Fibroblast of peridontal ligament (primary cell): Measurements from ENCODE around the gene PDE4DIP.
"Not testable (repeated sequence)": the region's sequence is repeated elsewhere in the genome, so short reads cannot be mapped to it uniquely, and the experiment has no call there.

ENCODE experiments used
- DNase-seq: peaks from one replicate; pipeline ENCODE4 v3.0.0-alpha.2; 2010; ENCODE audit errors: extremely low read depth

The PDE4DIP gene

DNA sequence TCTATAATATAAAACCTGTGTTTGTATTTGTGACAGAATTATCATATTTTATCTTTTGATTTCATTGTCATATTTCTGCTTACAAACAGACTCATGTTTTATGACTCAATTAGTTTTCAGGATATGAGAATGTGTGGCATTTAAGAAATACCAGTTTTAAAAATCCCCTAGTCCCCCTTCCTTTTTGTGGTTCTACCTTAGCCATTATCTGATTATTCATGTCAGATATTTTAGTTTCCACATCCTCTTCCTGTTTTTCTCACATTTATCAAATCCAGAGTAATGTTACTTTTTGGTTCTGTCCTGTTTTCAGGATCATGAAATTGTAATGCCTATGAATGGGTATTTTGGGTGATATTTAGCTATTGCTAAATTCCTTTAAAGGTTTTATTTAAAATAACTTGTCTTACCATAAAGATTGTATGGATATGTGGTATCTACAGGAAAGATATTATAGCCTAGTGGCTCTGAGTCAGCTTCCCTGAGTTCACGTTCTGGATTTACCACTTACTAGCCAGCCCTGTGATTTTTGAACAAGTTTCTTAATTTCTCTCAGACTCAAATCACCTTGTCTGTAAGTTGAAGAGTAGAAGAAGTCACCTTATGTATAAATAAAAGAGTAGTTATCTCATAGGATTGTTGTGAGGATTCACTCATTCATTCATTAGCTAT, 131.8 kb downstream of the PDE4DIP start:
- not testable (repeated sequence) for DNase-seq

DNA sequence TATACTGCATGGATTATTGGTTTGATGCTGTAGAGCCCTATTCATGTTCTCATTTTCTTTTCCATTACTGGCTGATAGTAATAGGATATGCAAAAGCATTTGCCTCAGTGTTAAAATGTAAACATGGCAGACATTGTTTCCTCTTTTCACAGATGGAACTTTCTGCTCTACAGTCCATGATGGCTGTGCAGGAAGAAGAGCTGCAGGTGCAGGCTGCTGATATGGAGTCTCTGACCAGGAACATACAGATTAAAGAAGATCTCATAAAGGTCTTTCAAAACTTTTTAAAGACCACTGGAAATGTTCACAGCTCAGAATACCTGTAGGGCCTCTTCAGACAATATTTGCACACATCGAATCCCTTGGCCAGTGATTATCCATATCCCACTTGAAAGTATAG, 133.6 kb downstream of the PDE4DIP start:
- DNase-seq: not testable (repeated sequence)

DNA sequence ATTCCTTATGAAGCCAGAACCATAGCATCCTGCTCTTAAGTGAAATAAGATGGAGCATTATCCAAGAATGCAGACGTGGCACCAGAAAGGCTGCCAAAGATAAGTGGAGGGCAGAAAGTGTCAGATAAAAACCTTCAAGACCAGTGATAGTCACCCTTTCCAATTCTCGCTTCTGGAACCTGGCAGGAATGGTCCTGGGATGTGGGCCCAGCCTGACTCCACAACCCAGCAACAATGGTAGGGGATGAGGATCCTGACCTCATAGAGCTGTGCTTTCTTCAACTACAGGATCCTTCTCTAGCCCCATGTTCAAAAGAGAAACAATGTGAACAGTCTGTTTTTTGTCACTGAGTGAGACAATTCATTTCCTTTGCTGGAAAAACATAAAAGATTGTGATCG, 145.2 kb downstream of the PDE4DIP start:
- DNase-seq: not testable (repeated sequence)

DNA sequence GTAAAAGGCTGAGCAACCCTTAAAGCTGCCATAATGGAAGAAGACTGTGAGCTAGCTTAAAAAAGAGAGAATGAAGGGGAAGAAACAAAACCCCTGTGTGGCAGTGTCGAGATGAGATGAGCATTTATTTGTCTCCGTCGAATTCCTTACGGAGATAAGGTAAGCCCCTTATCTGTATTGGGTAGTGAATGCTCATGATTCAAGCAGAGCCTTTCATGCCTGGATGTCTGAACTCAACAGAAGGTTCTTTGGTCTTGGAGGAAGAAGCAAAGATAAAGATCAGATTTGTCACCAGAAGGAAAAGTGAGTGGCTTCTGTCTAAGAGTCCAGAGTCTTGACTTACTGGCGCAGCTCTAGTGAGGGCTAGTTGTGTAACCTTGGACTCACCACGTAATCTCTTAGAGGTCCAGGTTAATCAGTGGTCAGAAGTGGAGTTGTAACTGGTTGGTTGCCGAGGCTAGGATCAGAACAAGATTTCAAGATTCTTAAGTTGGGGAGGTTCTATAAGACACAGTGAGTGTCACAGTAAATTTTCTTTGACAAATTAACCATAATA, 146.1 kb downstream of the PDE4DIP start:
- not testable (repeated sequence) for DNase-seq

DNA sequence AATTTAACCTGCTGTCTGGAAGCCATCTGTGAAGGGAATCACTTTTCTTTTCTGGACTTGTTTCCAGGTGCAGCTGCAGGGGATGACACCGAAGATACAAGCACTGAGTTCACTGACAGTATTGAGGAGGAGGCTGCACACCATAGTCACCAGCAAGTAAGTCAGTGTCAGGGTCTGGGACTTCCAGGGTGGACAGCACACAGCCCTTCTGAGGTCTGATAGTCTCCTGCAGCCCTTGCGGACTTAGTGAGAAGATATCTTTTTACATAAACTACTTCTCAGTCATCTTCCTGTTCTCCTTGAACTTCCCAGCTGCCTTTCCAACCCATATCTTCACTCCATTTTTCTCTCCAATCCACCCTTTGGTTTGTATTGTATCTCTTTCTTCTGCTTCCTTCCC, 147.6 kb downstream of the PDE4DIP start:
- DNase-seq: not testable (repeated sequence)

DNA sequence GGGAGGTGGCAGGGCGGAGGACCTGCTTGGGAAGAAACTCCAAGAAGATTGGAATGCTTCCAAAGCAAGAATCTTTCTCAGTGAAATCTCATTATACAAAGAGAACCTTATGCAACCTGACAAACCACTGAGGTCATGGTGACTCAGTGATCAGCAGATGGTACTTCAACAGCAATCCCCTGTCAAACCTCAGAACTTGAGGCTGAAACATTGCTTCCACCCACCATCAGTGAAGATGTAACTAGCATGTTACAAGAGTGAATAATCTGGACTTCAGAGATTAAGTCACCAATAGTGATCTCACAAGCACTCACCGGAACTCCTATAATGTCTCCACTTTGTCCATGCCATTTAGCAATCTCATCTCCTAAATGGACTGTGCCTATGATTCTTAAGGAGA, 148.1 kb downstream of the PDE4DIP start:
- not testable (repeated sequence) for DNase-seq

DNA sequence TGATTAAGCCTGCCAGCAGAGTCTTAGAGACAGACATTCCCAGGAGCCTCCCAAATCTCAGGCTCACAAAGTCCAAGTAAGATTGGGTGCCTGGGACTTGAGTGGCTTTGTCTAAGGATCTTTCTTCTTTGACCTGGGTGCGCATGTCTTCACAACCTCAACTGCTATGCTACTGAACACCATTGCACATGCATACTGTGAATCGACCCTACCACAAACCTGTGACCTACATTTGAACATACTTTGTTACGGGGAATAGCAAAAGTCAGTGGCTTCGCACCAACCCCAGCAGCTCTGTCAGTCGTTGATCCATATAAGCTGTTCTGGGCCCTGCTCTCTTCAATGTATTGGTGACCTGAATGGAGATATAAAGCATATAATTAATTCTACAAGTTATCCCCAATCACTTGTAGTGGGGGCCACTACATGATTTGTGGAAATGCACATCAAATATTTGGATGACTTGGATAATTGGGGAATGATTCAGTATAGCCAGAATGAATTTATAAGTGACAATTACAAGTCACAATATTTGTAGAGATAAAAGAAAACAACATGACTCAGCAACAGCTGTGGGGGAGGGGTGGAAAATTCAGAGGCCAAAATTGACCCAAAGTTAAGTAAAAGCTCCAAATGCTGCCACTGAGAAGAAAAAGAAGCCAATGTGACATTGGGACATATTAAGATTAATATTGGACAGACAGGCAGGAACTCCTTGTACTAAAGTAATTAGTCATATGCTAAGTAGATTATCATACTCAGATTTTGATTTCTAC, 152.4 kb downstream of the PDE4DIP start:
- DNase-seq: not testable (repeated sequence)

DNA sequence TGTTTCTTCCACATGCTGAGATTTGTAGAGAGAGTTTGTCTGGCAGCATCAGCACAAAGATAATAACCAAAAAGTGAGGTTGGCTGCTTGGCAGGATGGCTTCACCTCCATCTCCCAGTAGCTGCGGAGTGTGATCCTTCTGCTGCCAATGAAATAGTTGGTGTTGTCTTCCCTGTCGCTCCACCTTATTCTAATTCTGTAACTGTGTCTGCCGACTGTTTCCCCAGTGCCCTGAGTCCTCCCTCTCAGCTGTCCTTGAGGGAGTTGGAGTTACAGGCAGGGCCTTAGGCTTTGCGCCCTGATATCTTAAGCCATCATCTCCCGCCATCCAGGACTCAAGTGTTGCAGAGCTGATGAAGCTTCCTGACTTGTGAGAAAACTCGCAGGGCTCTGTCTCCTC, 153.2 kb downstream of the PDE4DIP start:
- not testable (repeated sequence) for DNase-seq

DNA sequence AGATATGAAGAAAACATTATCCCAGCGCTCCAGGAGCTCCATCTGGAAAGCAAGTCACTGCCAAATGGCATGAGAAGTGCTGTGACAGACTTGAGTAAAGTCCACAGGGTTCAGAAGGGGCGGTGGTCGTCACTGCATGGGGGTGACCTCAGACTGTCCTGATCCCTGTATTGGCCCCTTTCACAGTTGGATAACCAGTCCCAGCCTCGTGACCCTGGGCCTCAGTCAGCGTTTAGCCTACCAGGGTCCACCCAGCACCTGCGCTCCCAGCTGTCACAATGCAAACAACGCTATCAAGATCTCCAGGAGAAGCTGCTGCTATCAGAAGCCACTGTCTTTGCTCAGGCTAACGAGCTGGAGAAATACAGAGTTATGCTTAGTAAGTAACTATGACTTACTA, 158.4 kb downstream of the PDE4DIP start:
- not testable (repeated sequence) for DNase-seq

DNA sequence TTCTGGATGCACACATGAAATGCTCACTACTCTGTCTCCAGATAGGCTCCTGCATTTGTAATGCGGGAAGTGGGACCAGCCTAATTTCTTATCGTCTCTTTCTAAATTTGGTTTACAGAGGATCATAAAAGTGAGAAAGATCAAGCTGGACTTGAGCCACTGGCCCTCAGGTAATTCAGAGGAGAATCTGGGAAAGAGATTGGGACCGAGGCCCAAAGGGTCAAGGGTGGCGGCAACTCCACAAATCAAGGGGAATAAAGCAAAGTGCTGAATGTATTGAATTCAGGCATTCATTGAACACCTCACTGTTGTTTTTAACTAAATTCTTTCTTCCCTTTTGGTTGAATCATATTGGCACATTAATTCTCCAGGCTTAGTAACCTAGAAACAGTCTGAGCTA, 164.1 kb downstream of the PDE4DIP start:
- not testable (repeated sequence) for DNase-seq

DNA sequence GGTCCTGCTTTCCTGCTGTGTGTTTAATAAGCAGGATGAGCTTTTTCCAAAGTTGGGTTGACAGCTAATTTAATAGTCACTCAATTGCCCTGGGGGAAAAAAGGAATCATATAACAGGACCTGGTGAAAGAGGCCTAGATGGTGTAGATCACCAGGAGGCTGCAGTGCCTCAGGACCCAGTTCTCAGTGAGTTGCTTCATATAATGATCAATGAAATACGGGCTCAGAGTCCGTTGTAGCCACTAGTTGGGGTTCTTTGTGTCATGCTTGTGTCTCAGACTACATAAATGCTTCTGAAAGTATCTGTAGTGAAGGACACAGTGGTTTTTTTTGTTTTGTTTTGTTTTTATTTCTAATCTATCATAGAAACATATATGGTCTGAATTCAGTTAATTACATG, 164.5 kb downstream of the PDE4DIP start:
- DNase-seq: not testable (repeated sequence)

DNA sequence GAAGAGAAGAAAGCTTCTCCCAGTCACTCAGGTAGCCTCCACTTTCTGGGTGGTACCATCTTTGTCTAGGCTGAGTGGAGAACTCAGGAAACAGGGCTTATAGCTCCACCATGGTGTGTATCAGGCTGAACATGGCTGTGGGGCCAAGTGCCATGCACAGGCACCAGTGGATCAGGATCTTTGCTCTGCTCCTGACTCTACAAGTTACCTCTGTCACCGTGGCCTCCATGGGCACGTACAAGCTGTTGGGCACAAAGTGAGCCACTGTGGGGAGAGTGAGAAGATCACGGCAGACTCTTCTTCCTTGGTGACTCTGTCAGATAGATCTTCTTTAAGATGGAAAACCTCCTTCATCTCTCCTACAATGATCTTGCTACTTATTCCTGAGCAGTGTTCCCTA, 165.5 kb downstream of the PDE4DIP start:
- DNase-seq: not testable (repeated sequence)

DNA sequence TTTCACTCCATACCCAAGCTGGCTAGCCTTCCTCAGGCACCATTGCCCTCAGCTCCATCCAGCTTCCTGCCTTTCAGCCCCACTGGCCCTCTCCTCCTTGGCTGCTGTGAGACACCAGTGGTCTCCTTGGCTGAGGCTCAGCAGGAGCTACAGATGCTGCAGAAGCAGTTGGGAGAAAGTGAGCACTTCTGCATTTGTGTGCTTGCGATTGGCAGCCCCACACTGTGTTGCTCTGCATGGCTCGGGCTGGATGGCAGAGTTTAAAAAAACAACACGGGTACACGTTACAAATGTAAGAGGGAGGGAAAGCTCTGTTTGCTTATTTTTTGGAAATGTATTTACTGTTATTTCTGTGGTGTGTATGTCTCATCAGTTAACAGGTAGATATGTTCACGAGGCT, 168.4 kb downstream of the PDE4DIP start:
- not testable (repeated sequence) for DNase-seq

DNA sequence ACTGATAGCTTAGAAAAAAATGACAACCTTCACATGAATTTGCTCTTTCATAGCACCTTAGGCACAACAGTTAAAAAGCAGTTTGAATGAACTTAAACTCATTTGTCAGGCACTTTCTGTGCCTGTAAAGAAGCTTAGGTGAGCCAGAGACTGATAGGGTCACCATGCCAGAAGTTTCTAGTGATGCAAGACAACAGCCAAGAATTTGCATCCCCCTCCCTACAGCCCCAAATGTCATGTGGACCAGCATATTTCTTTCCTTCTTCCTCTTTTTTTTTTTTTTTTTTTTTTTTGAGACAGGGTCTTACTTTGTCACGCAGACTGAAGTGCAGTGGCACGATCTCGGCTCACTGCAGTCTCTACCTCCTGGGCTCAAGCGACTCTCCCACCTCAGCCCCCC, 169.3 kb downstream of the PDE4DIP start:
- DNase-seq: not testable (repeated sequence)

DNA sequence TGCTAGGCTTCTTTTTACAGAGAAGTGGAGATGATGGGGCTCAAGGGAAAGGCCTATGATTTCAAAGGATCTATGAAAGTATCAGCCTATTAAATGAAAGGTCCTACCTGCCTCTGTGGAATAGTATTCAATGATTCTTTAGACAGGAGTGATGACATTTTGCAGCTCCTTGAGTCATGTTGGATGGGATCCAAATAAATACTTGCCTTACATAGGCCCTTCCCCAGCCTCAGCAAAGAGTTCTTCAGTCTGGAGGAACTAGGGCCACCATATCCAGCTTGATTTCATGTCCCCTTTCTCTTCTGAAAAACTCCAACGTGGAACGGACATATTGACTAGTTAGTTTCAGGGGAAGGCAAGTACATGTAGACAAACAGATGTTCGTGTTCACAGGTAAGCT, 171.3 kb downstream of the PDE4DIP start:
- not testable (repeated sequence) for DNase-seq

DNA sequence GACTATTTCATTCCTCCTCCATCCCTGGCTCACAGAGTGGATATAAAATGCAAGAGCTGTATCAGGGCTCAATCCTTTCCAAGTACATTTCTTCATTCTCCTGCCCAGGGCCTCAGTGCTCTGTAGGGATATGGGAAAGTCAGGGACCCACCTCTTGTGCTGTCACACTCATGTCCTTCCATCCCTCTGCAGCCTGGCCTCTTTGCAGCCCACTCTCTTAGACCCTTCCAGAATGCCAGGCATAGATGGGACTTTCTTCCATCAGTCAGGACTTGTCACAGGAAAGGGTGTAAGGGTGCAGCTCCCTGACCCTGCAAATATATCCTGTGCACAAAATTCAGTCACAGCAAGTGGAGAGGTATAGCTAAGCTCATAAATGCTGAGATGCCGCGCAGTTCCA, 172.4 kb downstream of the PDE4DIP start:
- not testable (repeated sequence) for DNase-seq

DNA sequence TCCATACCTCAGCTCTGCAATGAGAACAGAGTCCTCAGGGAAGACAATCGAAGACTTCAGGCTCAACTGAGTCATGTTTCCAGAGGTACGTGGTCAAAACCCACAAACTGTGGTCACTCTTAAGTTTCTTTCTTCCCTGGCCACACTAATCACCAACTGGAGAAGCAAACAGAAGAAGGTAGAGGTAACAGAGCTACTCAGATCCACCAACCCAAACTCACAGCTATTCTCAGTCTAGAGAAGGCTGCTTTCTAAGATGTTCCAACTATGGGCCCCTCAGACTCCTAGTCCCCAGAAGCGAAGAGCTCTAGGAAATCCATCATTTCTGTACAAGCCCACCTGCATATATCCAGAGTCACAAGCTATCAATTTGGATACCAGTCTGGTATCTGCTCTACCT, 174.3 kb downstream of the PDE4DIP start:
- DNase-seq: not testable (repeated sequence)

DNA sequence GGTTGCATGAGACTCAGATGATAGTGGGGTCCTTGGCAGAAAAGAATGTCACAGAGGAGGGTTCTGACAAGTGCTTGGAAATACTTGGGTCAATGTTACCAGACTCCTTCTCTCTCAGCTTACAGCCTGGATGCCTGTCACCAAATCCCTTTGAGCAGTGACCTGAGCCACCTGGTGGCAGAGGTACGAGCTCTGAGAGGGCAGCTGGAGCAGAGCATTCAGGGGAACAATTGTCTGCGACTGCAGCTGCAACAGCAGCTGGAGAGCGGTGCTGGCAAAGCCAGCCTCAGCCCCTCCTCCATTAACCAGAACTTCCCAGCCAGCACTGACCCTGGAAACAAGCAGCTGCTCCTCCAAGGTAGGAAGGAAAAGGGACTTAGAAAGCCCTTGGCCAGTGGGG, 180.1 kb downstream of the PDE4DIP start:
- DNase-seq: not testable (repeated sequence)

DNA sequence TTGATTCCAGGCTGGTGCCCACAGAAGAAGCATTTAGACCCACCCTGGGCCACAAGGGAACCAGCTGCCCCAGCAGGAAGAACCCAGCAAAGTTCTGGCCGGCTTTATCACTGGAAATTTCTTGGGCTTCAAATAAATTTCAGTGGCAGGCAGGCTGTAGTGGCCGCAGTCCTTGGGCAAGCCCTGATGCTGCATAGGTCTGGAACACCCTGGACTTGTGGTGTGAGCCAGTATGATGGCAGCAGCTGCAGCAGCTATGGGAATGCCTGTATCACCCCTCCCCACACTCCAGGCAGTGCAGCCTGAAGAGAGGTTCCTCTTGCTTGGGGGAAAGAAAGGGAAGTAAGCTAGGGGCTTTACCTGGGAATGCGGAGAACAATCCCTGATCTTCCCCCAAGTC, 189.7 kb downstream of the PDE4DIP start:
- not testable (repeated sequence) for DNase-seq

DNA sequence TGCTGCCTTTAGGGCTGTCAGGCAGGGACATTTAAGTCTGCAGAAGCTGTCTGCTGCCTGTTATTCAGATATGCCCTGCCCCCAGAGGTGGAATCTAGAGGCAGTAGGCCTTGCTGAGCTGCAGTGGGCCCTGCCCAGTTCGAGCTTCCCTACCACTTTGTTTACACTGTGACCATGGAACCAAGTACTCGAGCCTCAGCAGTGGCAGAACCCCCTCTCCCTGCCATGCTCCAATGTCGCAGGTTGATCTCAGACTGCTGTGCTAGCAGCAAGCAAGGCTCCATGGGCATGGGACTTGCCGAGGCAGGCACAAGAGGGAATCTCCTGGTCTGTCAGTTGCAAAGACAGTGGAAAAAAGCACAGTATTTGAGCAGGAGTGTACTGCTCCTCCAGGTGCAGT, 198.8 kb downstream of the PDE4DIP start:
- DNase-seq: not testable (repeated sequence)

DNA sequence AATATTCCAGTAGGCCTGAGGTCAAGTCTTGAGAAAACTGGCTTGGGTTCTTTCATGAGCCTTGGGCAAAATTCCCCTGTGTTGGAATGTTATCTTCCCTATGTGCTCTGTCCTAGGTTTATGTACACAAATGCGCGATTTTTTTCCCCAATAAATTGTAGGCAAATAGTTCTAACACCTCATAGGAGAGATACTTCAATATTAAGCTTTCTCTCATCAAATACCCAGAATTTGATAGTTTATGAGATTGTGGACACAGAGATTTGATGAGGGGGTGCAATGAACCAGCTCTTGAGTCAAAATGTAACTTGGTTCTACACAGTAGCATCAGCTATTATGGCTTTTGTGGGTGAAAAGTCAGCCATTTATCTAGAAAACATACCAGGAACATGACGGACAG, 220.4 kb downstream of the PDE4DIP start:
- not testable (repeated sequence) for DNase-seq

DNA sequence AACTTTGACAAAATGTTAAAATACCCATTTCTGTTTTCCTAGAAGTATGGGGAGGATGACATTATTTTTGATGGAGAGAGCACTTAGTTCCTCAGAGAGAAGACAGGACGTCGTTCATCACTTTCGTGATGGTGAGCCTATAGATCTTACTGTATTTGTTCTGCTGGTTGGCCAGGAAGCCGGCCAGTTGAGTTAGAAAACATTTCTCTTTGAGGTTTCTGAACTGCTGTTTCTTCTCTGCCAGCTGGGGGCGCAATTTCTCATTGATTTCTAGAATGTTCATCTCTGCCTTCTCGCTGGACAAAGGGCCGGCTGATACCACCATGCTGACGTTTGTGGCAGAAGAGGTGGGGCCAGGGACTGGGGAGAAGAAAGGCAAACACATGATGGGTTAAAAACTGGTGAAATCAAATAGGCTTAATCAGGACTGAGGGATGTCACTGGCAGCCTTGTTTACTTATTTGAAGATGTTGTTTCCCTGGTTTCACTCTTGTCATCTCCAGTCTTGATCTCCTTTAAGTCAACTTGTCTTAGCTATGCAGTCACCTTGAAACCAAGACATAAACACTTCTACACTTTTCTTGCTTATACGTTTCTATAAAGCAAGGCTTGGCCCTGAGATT, 231.4 kb downstream of the PDE4DIP start:
- not testable (repeated sequence) for DNase-seq
